Renal cortical epithelial cell (primary cell): Measurements from ENCODE around the gene ZNF414. TPM values are rescaled to one million over a fixed set of nuclear protein-coding genes. Genes with fewer than 3 reads are reported as not detected.

Source experiments
- DNase-seq: peaks from one replicate; pipeline ENCODE4 v3.0.0-alpha.2; 2011; ENCODE audit warnings: low read depth
- total RNA-seq: library from RNA; depleted of rRNA; stranded (reverse); fragments of >200 nt; gene quantifications from 2 replicates; pipeline ENCODE4 v1.2.3, GENCODE V29; 2014

ZNF414 gene
- total RNA-seq, 1 donor from 2014 or later, result 10.6 TPM

GRCh38 chr19:8490873-8491272 lies 23.1 kb downstream of the ZNF414 start:
- DNase-seq, result no peak

DNA sequence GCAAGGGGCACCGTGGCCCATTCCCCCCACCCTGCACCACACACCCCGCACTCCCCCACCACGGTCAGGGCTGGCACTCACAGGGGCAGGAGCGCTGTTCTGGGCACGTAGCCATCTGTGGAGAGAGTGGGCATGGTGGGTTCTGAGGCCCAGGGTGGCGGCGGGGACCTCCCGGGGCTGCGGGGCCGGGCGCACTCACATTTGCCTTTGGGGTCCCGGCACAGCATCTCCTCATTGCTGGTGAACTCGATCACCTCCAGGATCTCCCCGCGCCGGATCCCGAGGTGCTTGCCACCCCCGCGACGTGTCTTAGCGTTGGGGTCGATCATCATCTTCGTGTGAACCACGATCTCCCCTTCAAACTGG lies 23.6 kb downstream of the ZNF414 start:
- no peak for DNase-seq

- no peak for DNase-seq
Observed at GRCh38 chr19:8489561-8490394, 24.2 kb downstream of the ZNF414 start.

GRCh38 chr19:8488365-8488764 lies 25.6 kb downstream of the ZNF414 start:
- no peak for DNase-seq

DNA sequence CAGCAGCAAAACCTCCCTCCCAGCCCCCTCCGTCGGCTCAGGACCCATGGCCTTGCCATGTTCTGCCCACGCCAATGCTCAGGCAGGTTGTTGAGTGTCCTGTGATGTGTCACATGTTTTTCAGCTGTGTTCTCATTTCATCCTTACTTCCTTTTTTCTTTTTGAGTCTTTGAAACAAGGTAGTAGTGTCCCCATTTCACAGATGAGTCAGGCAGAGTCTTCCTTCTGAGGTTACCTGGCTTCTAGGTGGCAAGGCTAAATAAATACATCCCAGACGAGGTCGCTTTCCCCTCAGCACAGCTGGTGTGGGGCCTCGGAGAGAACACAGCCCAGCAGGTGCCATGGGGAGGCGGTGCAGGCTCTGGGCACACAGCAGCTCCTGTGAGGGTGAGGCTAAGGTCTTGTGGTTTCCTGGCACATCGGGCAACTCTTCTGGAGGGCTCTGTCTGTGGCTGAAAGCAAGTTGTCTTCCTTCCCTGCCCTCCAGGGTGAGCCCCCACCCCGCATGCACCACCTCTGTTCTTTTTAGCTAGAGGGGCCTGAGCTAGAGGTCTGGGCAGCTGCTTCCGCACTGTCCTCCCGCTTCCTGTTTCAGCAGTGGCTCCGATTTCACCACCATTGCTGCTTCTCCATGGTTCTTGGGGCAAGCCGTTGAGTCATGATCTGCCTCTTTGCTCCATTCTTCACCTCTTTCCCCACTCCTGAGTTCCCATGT lies 26.7 kb downstream of the ZNF414 start:
- DNase-seq, result no peak

DNA sequence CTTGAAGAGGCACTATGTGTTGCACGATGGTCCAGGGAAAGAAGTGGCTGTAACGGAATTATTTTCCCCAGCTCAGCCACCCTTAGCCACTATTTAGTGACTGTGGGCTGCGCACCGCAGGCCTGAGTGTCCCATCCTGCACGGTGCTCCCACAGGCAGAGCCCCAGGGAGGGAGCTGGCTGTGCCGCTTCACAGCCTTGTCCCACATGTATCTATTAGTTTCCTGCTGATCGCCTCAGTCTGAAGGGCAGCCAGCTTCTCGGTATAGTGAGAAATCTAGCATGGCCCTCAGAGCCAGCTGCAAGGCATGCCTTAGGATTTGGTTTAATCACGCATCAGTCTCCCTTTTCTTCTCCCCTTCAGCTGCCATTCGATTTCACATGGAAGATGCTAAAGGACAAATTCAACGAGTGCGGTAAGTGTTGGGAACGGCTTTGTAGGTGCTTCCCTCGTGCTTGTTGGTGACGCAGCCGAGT lies 27.3 kb downstream of the ZNF414 start:
- no peak for DNase-seq

DNA sequence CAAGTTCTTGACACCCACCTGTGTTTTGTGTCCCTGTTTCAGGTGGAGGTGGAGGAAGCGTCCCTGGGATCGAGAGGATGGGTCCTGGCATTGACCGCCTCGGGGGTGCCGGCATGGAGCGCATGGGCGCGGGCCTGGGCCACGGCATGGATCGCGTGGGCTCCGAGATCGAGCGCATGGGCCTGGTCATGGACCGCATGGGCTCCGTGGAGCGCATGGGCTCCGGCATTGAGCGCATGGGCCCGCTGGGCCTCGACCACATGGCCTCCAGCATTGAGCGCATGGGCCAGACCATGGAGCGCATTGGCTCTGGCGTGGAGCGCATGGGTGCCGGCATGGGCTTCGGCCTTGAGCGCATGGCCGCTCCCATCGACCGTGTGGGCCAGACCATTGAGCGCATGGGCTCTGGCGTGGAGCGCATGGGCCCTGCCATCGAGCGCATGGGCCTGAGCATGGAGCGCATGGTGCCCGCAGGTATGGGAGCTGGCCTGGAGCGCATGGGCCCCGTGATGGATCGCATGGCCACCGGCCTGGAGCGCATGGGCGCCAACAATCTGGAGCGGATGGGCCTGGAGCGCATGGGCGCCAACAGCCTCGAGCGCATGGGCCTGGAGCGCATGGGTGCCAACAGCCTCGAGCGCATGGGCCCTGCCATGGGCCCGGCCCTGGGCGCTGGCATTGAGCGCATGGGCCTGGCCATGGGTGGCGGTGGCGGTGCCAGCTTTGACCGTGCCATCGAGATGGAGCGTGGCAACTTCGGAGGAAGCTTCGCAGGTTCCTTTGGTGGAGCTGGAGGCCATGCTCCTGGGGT lies 28.2 kb downstream of the ZNF414 start:
- DNase-seq, result no peak

GRCh38 chr19:8484331-8484894 lies 29.6 kb downstream of the ZNF414 start:
- no peak for DNase-seq

DNA sequence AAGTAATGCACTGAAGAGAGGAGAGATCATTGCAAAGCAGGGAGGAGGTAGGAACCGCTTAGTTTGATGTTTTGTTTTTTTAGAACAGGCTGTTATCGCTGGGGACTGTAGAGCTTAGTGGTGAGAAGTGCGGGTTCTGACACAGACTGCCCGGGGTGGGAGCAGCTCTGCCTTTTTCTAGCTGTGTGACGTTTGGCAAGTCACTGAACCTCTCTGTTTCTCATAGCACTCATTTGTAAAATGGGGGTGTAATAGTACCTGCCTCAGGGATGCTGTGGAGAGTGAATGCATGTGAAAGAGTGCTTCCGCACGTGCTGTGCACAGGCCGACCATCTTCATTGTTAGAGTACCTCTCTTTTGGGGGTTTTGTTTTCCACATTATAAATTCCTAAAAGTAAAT lies 30.8 kb downstream of the ZNF414 start:
- no peak for DNase-seq

GRCh38 chr19:8482696-8483095 lies 31.3 kb downstream of the ZNF414 start:
- no peak for DNase-seq

GRCh38 chr19:8481616-8482015 lies 32.4 kb downstream of the ZNF414 start:
- DNase-seq, result no peak

- no peak for DNase-seq
Observed at GRCh38 chr19:8481201-8481600, 32.8 kb downstream of the ZNF414 start.

DNA sequence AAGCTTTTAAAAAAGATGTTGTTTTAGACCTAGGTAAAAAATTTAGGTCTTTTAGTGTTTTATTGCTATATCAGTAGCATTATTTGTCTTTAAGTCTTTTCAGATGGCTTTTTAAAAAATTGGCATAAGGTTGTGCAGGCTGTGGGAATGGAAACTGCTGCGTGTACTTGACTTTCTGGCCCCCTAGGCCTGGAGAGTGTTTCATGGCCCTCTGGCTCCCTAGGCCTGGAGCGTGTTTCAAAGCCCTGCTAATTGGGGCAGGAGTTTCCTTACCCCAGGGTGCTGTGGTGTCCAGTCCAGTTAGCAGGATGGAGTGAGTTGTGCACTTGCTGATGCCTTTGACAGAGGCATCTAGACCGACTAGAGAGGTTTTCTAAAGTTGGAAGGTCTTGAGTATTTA lies 35.4 kb downstream of the ZNF414 start:
- no peak for DNase-seq

DNA sequence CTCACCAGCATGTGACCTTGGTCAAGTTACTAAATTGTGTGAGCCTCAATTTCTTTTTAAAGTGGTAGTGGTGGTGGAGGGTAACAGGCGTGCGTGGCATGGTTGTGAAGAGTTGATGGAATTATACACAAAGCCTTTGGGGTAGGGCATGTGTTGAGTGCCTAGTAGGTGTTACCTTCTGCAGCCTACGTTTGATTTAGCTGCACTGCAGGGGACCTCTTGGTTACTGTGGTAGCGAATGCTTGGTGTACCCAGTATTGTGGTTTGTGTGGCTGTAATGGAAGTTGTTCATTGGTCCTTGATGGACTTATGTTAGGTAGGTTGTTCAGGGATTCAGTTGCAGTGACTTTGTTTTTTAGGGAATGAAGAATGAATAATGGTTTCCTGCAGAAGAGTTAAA lies 36.1 kb downstream of the ZNF414 start:
- no peak for DNase-seq

GRCh38 chr19:8476524-8476923 lies 37.4 kb downstream of the ZNF414 start:
- DNase-seq, result no peak

GRCh38 chr19:8475005-8475404 lies 39.0 kb downstream of the ZNF414 start:
- no peak for DNase-seq

GRCh38 chr19:8473648-8474476 lies 40.1 kb downstream of the ZNF414 start:
- no peak for DNase-seq

GRCh38 chr19:8469613-8470368 lies 44.2 kb downstream of the ZNF414 start:
- no peak for DNase-seq

DNA sequence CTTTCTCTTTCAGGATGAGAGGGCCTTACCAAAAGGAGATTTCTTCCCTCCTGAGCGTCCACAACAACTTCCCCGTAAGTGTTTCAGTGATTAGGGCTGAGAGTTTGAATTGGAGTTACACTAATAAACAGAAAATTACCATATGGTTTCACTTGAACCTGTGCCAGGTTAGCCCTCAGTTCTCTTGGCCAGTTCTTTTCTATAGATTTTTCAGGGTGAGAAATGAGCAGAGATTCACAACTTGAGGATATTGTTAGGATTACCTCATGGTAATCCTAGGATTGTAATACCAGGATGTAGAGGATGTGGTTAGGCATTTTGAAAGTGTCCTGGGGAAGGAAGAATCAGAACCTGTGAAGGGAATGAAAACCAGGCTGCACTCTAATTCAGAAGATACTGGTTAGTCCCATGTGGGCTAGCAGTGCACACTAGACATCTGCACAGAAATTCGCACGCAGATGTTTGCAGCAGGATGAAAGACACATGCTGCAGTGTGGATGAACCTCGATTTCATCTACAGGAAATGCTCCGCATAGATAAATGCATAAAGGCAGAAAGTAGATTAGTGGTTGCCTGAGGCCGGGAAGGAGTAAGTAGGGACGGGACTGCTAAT lies 45.1 kb downstream of the ZNF414 start:
- DNase-seq, result no peak

GRCh38 chr19:8468124-8468523 lies 45.8 kb downstream of the ZNF414 start:
- no peak for DNase-seq
